DLD1 (cell line): ENCODE results near the gene UNK.
"Not testable (repeated sequence)": the region's sequence is repeated elsewhere in the genome, so short reads cannot be mapped to it uniquely, and the experiment has no call there.

Source experiments
- in situ Hi-C: cut with HindIII; loops from 2 replicates; pipeline ENCODE4 v1.10.0; 2017; ENCODE audit warnings: low sequenced_read_pairs

Gene UNK

DNA sequence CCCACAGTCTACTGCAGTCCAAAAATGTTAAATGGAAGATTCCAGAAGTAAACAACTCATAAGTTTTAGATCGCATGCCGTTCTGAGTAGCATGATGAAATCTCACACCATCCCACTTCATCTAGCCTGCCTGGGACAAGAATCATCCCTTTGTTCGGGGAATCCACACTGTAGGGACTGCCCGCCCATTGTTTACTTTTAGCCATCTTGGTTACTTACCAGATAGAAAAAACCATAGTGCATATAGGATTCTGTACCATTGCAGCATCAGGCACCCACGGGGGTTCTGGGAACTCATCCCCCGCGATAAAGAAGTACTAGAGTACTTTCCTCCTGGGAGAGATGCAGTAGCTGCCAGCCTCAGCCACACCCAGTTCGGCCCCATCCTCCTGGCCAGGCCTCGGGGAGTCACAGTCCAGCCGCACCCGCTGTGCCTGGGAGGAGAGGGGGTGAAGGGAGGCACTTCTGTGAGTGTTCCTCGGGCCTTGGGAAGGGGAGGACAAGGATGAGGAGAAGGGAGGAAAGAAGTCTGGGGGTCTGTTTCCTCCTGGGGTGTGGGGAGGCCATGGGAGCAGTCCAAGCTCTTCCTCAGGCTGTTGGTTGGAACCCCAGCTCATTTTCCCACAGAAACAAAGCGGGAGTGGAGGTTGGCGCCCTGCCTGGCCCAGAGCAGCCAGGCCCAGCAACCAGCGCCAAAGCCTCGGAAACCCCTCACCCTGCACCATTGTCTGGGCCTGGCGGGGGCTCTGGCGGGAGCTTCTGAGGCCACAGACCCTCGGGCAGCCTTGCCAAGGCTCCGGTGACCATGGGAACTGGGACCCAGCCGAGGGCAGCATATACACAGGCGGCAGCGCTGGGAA, 84.9 kb downstream of the UNK start:
- in situ Hi-C loops = no loop called here

DNA sequence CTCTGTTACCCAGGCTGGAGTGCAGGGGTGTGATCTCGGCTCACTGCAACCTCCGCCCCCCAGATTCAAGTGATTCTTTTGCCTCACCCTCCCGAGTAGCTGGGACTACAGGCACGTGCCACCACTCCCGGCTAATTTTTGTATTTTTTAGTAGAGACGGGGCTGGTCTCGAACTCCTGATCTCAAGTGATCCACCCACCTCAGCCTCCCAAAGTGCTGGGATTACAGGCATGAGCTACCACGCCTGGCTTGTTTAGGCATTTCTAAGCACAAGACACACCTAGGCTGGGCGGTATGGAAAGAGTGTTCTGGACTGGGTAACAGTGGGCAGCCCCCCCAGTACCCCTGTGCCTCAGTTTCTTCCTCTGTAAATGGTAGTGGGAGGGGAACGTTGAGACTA, 85.6 kb downstream of the UNK start:
- in situ Hi-C loops = not testable (repeated sequence)

DNA sequence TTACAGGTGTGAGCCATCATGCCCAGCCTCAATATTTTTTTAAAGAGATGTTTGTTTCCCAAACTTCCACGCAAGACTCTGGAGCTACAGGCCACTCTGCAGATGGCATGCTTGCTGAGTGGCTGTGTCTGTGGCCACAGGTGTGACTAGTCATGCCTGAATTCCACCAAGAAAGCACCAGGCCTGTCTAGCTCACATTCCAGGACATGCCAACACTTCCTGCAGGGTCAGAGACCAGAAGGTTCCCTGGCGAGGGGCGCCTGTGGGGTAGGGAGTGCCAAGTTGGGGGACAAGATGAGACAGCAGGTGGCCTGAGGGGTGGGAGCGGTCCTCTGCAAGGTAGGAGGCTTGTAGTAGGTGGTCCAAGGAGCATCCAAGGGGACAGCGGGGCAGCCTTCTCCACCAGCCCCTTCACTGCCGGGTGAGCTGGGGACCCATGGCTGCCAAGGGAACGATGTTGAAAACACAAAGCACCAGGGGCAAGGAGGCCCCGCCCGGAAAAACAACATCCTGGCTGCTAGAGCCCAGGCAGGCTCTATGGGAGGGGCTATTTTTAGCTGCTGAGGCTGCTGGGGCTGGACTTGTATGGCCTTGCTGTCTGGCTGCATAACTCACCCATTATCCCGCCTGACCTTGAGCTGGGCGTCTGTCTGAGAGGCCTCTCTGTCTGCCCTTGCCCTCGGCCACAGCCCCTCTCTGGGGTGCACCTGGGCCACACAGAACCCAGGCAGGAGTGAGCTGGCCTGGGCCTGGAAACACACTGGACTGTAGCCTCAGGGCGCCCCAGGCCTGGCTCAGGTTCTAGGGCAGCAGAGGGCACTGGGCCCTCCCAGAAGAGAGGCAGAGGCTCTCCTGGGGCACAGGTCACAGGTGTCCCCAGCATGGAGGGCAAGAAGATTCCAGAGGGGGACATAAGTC, 88.1 kb downstream of the UNK start:
- in situ Hi-C loops = no loop called here

DNA sequence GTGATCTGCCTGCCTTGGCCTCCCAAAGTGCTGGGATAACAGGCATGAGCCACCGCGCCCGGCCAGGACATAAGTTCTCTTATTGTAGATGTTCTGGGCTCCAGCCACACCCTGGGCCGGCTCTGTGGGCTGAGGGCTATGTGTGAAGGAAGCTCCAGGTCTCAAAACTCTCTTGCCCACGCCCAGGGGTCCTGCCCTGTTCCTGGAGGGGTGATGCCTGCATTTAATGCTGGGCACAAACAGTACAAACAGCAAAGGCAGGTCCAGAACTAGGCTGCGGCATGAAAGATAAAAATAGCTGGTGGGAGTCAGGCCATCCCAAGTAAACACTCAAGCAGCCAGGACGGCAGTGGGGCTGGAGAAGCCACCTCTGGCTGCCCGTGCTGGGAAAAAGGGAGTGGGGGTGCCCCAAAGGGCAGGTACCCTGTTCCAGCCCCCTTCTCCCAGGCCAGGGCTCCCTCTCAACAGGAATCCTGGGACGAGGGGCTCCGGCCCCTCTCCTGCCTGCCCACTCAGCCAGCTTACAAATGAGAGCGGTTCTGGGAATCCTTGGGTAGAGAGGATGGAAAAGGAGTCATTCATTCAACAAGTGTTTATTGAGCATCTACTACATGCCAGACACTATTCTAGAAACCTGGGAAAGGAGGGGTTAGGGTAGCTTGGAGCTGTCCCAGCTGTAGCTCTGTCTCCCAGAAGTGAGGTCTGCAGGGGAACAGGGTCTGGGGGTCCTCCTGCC, 89.1 kb downstream of the UNK start:
- in situ Hi-C loops = no loop called here

DNA sequence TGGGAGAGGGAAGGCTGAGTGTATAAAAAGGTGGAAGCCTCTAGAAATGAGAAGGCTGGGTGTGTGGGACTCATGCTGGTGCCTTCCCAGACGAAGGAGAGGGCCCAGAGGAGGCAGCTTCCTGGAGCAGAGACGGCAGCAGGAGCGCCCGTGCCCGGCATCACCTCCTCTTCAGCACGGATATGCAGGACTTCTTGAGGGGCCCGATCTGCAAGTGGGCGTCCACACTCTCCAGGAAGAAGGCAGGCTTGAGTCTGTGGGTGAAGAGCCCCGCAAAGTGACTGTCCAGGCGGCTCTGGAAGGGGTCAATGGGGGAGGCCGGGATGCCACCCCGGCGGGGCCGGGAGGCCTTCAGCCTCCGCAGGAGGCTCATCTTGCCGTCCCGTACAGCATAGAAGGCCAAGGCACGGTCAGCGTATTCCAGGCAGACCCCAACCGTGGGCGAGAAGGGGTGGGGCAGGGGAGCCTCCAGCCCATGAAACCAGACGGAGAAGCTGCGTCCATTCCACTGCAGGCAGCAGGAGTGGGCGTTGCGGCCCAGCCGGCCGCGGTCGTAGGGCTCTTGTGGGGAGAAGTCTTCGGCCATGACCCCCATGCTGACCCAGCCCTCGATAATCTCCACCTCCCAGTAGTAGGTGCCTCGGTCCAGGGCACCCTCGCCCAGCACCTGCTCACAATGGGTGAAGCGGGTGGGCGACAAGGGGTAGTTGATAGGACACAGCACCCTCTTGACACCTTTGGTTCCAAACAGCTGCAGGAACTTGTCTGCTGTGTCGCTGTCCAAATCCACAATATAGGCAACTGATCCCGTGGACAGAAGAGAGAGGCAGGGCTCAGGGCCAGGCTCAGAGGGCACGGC, 89.9 kb downstream of the UNK start:
- in situ Hi-C loops = no loop called here
